C4-2B (cell line): ENCODE data around the gene AASDHPPT.

Source experiments
- ZFX ChIP-seq: fragments of 450-650 bp; IDR thresholded peaks from 2 replicates; pipeline ENCODE4 v1.6.1; 2017
- TF ChIP-seq, protein P1 (sequence below): fragments of 450-650 bp; conservative IDR thresholded peaks from 2 replicates; pipeline ENCODE4 v1.5.1; 2017; ENCODE audit warnings: mild to moderate bottlenecking

DNA sequence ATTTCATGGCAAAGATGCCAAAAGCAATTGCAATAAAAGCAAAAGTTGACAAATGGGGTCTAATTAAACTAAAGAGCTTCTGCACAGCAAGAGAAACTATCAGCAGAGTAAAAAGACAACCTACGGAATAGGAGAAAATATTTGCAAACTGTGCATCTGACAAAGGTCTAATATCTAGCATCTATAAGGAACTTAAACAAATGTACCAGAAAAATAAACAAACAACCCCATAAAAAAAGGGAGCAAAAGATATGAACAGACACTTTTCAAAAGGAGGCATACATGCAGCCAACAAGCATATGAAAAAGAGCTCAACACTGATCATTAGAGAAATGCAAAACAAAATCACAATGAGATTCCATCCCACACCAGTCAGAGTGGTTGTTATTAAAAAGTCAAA lies 60.3 kb downstream of the AASDHPPT start:
- TF ChIP-seq, protein P1, sequence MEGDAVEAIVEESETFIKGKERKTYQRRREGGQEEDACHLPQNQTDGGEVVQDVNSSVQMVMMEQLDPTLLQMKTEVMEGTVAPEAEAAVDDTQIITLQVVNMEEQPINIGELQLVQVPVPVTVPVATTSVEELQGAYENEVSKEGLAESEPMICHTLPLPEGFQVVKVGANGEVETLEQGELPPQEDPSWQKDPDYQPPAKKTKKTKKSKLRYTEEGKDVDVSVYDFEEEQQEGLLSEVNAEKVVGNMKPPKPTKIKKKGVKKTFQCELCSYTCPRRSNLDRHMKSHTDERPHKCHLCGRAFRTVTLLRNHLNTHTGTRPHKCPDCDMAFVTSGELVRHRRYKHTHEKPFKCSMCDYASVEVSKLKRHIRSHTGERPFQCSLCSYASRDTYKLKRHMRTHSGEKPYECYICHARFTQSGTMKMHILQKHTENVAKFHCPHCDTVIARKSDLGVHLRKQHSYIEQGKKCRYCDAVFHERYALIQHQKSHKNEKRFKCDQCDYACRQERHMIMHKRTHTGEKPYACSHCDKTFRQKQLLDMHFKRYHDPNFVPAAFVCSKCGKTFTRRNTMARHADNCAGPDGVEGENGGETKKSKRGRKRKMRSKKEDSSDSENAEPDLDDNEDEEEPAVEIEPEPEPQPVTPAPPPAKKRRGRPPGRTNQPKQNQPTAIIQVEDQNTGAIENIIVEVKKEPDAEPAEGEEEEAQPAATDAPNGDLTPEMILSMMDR, result no peak
- TF ChIP-seq ZFX, result no peak
